GM12874 (cell line): ENCODE measurements around the gene TNFRSF18.

ENCODE experiments used
- TF ChIP-seq, protein P1 (sequence below): IDR thresholded peaks from 2 replicates; pipeline ENCODE4 v1.5.1; 2011; ENCODE audit warnings: low read depth, mild to moderate bottlenecking, control low read depth, low read length, moderate library complexity; ENCODE audit not compliant: insufficient read depth

The TNFRSF18 gene

DNA sequence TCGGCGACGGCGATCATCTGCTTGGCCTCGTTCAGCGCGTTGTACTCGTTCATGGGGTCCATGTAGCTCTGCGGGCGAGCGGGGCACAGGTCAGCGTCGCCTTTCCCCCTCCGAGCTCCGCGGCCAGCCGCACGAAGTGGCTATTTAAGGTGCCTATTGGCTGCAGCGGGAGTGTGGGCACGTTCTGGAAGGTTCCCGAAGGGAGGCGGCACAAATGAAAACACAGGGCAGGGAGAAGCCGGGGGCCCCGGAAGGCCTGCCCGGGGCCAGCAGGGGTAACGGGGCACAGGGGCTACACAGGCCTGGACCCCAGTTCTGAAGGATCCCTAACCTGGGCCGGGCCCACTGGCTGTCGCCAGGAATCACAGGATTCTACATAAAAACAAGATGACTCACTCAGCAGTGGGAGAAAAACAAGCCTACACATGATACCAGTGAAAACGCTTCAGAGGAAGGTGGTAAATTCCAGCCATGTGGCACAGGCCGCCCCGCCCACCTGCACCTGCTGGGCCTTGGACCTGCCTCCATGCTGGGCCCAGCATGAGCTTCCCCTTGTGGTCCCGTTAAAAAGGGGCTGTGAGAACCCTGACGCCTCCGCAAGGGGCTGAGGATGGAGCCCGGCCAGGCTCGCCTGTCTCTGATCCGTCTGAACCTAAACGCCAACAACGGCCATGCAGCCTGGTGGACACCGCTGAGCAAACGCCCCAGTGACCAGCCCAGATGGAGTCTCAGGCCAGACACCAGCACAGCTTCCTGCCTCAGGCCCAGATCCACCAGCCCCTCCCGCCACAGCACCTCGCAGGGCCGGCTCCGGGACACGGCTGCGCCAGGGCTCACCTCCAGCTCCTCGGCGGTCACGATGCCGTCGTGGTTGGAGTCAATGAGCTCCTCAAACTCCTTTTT lies 11.5 kb upstream of the TNFRSF18 start:
- TF ChIP-seq, protein P1, sequence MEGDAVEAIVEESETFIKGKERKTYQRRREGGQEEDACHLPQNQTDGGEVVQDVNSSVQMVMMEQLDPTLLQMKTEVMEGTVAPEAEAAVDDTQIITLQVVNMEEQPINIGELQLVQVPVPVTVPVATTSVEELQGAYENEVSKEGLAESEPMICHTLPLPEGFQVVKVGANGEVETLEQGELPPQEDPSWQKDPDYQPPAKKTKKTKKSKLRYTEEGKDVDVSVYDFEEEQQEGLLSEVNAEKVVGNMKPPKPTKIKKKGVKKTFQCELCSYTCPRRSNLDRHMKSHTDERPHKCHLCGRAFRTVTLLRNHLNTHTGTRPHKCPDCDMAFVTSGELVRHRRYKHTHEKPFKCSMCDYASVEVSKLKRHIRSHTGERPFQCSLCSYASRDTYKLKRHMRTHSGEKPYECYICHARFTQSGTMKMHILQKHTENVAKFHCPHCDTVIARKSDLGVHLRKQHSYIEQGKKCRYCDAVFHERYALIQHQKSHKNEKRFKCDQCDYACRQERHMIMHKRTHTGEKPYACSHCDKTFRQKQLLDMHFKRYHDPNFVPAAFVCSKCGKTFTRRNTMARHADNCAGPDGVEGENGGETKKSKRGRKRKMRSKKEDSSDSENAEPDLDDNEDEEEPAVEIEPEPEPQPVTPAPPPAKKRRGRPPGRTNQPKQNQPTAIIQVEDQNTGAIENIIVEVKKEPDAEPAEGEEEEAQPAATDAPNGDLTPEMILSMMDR, result no peak

DNA sequence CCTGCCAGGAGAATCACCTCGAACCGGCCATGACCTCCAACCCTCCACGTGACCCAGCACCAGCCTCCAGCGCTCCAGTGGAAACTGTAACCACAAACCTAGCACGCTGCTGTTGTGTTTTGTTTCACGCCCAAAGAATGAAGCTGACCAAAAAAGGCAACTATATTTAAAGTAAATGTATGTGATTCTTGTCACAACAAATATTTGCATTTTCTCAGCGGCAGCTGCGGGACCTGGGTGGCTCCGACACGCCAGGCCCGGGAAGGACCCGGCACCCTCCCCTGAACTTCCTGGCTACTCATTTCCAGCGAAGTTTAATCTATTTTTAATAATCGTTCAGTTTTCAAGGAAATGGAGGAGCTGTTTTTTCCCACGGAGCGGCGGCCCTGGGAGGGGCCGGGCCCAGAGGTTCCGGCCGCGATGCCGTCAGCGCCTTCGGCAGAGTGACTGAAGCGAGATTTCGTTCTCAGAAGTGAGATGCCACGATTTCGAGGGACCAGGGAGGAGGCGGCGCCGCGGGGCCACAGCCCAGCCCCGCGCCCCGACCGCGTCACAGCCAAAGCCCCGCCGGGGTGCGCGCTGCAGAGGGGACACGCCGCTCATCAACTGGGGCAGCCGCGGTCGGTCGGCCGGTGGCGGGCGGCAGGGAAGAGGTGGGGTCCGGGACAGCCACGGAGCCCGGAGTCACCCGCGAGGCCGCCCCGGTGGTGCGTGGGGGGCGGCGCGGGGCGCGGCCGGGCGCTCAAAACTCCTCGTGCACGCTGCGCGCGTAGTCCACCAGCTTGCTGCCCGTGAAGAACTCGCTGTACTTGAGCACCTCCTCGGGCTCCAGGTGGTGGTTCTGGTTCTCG lies 10.6 kb upstream of the TNFRSF18 start:
- TF ChIP-seq, protein P1, result no peak

DNA sequence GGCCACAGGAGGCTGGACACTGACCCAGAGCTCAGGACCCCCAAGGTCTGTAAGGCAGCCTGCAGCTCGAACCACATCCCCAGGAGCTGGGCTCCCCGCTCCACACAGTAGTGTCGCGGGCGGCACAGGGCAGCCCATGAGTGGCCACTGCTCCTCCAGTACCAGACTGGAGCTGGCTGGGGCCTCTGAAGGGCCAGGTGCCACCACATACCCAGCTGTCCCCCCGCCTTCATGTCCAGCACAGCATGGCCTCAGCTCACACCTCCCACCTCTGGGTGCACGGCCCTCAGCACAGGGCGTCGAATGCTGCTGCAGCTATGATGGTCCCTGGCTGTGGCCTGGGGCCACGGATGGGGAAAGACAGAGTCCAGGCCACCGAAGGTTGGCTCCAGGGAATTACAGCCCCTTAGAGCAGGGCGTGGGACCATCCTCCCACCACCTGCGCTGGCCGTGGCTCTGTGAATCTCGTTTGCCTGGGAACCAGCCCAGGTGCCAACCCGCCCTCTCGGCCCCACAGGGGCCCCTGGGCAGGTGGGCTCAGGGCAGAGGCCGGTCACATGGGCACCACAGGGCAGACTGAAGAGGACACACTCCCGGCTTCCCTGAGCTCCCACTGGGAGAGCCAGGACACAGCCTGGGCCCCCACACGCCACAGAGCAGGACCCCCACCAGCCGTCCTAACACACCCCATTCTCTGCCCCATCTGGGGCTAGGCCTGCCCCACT lies 9.7 kb upstream of the TNFRSF18 start:
- TF ChIP-seq, protein P1, result no peak

DNA sequence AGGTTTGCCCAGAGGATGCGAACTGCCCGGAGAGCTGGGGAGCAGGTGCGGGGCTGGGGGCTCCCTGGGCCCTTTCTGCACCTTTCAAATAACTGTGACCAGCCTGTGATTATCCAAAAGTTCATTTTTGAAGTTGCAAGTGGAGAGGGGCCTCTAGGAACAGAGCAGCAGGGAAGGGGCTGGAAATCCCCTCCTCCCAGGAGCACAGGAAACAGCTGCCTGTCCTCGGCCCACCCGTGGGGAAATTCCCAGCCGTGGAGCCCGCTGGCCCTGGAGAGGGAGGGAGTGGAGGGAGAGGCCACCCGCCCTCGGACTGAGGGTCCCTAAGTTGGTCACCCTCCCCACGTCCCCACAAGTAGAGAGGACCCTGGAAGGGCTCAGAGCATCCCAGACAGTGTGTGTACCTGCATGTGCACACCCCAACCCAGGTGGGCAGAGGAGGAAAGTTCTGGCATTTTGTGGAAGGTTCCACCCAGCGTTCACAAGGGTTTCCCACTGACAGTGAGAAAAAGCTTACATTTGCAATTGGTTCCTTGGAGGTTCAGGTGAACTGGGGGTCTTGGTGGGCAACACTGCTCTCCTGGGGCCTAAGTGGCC lies 8.8 kb upstream of the TNFRSF18 start:
- TF ChIP-seq, protein P1, result no peak

DNA sequence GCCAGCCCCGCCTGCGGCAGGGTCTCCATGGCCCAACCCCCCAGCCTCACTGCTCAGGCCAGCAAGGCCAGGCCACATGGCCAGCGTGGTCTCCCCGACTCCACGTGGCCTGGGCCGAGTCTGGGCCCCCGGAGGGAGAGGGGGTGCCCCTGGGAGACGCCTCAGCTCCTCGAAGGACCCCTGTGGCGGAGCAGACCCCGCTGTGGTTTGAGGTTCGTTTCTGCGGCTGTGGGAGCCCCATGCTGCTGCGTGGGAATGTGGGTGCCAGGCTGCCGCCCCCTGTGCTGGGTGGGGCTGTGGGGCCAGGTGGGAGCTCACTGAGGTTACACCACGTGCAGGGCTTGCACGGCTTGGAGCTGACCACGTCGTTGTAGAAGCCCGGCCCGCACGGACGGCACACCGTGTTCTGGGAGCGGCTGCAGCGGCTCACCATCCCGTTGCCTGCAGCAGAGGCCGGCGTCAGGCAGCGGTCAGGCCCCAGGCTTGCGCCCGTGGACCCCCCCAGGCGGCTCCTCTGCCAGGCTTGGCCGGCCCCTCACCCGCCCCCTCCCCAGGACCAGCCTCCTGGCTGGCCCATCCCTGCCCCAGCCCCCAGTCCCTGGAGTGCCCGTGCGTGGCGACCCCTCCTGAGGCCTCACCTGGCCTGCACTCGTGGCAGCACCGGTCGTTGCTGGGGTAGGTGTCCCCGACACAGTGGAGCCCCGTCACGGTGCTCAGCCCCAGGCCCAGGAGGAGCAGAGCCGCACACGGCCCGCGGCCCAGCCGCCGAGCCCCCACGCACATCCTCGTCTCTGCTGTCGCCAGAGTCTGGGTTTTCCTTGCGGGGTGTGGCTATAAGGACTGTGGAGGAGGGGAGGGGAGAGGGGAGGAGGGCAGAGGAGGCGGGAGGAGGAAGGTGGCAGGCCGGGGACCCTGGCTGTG lies 7.2 kb upstream of the TNFRSF18 start, which contains the start of gene TNFRSF4:
Gene TNFRSF4 (minus strand): TSS at position 809 of the 921 bp plus-strand sequence. CDS start 26 bp downstream, at position 783.
- TF ChIP-seq, protein P1, result no peak

DNA sequence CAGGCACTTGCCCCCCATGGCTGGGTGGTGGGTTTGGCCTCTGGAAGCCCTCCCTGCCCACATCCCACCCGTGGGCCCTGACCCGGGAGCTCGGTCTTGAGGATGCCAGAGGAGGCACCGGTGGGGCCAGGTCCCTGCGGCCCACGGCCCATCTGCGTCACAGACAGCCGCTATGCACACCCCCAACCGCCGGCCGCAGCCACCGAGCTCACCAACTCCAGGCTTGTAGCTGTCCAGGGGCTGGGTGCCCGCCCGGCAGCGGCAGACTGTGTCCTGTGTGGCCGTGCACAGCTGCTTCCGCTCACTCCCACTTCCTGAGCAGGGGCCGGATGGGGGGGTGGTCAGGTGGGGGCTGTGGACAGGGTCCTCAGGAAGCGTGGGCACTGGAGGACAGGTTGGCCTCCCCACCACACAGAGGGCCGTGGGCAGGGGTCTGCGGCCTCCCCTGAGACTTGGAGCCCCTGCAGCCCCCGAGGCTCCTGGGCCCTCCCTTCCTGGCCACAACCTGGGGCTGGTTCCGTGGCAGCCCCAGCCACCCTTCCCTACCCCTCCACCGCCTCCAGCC lies 6.5 kb upstream of the TNFRSF18 start:
- TF ChIP-seq, protein P1, result no peak
